GM18526 (cell line): ENCODE results near the gene RTP4.

Experiments
- POLR2A ChIP-seq: IDR thresholded peaks from 3 replicates; pipeline ENCODE4 v1.6.1; 2011; ENCODE audit not compliant: insufficient read length; ENCODE audit errors: extremely low read depth

Gene RTP4

DNA sequence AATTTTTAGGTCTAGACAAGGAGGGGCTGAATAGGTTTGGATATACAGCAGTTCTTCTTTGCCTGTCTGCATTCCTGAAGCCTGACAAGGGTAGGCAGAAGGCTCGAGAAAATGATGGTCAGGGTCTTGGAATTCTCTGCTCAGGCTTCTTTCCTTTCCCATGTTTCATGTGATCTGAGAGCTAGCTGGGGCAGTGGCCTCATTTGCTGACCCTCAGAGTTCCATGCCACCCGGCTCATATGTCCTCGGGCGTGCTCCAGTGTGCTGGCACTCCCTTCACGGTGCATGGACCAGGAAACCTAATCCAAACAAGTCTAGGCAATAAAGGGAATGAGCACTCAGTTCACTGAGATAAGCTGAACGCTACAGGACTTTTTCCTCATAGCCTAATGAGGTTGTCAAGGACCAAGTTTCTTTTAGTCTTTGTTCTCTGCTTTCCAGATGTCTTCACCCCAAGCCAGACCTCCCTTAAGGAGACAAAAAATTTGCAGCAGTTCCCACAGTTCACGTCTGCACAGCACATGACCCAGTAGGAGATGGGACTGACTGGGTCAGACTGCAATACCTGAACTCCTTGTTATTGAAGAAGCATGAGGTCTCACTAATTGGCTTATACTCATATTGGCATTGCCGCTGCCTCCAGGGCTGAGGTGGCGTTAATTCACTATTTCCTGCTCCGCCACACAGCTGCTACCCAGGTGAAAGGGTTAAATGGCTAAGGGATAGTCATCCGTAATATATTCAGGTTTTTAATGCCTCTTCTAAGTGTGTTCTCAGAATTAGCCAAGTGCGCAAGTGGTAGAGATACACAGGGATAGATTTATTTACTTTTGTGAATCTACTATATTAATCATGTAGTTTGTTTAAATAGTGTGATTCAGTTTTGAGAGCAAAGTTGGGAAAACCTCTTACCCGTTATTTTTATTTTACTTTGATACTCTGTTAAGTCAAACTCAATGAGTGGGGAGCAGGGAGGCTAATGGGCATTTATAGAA lies 15.3 kb upstream of the RTP4 start:
- TF ChIP-seq POLR2A: no peak

DNA sequence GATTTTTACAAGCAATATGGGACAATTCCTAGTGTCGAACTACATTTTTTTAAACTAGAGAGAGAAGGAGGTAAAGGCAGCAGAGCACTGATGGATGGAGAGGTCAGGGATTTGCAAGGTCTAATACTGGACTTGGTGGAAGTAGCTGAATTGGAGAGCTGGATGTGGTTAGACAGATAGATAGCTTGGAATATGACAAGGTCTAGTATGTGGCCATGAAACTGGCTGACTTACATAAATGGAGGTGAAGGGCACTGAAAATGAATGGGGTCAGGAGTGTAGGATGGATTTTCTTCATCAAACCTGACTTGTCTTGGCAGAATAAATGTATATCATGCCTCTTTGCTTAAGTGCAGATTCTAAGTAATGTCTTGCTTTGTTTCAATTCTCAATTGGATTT lies 10.1 kb upstream of the RTP4 start:
- TF ChIP-seq POLR2A: no peak

DNA sequence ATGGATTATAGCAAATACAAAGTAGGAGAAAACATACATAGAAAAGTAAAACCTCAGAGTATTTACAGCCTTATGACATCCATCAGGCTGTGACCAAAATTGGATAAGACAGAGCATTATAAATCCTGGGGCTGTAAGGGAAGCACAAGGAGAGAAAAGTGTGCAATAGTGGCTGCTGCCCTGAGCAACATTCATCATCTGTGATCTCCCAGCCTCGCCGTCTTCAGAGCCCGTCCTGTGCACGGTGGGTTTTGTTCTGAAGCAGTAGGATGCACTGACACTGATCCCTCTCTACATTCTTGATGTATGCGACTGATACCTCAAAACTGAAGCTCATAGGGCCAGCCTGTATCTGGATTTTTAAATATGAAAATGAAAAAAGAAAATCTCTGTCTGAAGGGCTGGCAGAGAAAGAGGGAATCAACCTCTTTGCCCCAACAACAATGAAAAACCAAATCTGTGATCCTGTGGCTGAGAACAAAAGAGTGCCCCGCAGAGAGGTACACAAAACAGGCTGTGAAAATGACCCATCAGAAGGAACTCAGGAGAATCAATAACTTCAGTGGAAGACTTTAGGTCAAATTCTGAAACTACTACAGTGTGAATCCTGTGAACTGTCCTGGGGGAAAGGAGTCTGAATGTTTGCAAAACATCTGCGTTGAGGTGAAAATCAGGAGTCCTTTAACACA lies 8.2 kb upstream of the RTP4 start:
- TF ChIP-seq POLR2A: no peak

DNA sequence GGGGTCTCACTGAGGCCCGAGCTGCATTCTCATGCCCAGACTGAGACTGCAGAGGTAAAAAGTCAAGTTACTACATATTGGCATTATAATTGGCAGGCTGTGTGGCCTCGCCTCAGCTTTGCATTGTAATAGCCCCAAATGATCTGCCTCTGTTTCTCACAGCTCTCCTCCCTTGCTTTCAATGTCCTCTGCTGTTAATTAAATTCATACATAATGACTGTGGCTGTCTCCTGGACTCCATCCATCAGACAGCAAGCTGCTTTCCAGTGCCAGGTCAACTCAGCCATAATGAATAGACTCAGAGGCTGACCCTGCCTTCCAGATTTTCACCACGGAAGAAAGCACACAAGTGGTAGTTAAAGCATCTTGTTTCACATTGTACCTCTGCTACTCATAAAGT lies 7.6 kb upstream of the RTP4 start:
- TF ChIP-seq POLR2A: no peak

DNA sequence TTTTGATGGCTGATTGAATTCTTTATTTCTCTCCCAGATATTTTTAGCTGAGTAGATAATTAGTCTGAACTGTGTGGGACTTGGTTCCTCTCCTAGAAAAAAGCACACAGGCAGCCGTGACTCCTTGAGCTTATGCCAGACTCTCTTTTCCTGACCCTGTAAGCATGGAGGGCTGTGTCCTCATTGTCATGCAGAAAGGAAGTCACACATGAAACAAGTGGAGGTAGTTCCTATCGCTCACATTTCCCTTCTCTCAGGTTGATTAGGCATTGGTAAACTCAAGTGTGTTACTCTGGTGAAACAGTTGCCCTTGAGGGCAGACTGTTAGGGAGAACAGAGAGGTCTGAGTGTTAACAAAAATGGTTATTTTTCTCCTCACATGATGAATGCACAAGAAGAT lies 6.3 kb upstream of the RTP4 start:
- TF ChIP-seq POLR2A: no peak

DNA sequence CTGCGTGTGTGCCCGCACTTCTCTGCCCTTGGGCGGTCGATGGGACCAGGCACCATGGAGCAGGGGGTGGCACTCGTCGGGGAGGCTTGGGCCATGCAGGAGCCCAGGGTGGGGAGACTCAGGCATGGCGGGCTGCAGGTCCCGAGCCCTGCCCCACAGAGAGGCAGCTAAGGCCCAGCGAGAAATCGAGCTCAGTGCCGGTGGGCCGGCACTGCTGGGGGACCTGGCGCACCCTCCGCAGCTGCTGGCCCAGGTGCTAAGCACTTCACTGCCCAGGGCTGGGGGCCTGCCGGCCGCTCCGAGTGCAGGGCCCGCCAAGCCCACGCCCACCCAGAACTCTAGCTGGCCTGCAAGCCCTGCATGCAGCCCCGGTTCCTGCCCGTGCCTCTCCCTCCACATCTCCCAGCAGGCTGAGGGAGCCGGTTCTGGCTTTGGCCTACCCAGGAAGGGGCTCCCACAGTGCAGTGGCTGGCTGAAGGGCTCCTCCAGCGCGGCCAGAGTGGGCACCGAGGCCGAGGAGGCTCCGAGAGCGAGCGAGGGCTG lies 553 bp upstream of the RTP4 start:
- TF ChIP-seq POLR2A: no peak

DNA sequence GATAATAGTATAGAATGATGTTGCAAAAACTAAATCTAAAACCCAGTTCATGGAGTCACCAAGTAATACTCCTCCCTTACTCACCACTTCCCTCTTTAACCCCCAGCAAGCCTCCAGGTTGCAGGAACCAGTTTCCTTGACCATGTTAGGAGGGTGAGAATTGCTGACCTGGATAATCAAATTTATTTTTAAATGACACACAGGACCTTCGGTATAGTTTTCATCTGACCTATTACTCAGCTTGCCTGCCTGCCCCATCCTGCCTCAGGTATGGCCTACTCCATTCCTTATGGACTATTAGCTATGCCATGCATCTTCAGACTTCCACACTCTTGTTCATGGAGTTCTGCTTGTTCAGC lies 883 bp downstream of the RTP4 start:
- no peak for TF ChIP-seq POLR2A

DNA sequence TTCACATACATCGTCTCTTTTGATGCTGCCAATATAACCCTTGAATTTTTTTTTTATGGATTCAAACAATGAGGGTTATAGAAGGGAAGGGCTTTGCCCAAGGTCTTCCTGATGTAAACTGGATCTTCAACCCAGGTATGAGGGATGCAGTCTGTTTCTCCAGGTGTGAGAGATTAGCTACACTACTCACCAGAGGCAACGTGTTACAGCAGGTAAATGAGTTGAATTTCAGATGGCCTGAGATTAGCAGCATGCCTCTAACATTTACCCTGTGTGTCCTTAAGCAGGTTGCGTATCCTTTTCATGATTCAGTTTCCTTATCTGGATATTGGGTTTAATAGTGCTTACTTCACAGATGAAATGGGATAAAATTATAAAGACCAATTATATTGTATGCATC lies 1.9 kb downstream of the RTP4 start:
- no peak for TF ChIP-seq POLR2A

DNA sequence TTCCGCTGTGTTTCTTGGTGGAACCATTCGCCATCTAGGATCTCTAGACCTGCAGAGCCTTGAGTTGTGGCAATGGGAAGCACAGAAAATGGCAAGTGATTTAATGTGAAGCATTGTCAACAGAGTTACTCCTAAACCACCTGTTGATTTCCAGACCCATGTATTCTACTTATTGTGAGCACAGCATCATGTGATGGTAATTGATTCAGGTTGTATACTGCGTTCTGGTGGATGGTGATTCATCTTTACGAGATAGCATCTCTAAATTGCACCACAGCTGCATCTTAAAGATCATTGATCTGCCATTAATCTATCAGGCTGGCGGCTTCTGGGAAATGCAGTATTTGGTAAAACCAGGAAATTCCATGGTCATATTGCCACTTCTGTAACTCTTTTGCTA lies 7.4 kb downstream of the RTP4 start:
- TF ChIP-seq POLR2A: no peak

DNA sequence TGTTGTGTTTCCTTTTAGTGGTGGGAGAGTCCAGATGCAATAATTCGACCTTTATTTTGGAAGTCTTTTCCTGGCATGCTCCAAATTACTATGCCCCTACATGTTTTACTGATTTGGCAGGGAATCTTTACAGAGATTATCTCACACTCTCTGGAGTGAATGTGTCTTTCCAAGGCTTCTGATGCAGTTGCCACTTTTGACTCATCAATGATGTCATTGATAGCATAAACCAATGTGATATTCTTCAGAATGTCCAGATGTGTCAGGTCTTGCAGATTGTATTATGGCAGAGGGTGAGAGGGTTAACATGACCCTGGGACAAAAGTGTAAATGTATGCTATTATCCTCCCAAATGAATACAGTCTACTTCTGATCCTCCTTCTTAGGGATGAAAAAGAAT lies 9.7 kb downstream of the RTP4 start:
- no peak for TF ChIP-seq POLR2A

DNA sequence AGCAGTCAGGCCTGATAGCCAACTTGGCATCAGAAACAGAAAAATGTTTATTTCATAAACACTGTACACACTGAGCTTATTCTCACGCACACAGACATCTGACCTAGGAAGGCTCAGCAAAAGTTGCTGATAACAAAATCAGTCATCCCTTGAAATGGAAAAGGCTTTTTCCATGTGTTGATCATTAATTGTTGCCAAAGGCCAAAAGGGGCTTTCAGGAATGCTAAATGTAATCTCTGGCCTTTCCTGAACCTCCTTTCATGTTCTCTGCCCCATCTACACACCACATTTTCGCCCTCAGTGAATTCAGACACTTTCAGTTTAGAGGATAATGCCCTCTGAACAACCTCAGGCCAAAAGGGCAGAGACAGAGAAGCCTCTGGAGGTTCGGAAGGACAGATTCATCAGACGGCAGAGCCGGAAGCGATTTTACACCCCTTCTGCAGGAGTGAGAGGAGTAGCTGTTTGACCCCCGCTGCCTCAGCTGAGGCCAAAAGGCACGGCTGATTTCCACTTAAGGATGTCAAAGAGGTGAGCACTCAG lies 14.5 kb downstream of the RTP4 start:
- TF ChIP-seq POLR2A: no peak

DNA sequence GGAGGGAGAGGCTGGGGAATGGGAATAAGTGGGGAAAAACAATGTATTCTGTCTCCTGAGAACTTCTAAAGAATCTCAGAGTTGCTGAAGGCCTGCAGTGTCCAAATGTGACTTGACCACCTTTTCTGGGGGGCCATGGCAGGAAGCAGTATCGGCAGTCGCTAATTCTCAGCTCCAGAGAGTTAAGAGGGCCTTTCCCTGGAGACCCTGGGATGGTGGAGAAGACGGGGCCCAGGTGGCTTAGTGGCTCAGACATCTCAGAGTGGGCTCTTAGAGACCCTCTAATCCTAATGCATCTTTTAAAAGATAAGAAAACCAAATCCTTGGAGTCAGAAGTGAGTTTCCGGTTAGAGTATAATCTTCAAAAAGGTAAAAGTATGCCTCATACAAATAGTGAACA lies 15.1 kb downstream of the RTP4 start:
- no peak for TF ChIP-seq POLR2A

DNA sequence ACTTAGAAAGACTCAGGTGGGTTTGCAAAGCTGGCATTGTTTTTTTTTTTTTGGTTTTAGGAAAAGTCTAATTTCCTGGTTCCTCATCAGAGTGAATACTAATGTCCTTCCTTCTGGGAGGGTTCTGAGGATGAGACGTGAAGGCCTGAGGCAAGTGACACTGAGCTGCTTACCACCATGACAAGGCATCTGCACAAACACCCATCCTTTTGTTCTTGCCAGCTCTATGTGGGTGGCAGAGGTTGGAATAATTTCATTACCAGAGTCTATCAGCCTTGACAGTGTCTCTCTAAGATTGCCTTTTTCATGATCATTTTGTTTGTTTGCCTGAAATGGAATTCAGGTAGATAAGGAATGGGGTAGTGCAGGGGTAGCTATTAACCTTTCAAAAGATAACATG lies 17.1 kb downstream of the RTP4 start:
- TF ChIP-seq POLR2A: no peak

DNA sequence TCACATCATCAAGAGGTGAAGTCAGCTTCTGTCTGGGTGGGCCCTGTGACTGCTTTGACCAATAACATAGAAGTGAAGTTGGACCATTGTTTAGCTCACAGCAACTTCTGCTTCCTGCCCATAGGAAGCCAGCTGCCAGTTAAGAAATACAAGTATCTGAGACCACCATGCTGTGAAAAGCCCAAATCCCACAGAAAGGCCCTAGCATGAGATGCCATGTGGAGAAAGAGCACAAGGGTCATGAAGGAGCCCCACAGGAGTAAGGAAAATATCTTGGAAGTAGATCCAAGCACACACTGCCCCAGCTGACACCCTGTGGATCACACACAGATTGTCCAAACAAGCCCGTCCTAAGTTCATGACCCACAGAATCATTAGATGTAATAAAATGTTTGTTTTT lies 28.5 kb downstream of the RTP4 start:
- no peak for TF ChIP-seq POLR2A

DNA sequence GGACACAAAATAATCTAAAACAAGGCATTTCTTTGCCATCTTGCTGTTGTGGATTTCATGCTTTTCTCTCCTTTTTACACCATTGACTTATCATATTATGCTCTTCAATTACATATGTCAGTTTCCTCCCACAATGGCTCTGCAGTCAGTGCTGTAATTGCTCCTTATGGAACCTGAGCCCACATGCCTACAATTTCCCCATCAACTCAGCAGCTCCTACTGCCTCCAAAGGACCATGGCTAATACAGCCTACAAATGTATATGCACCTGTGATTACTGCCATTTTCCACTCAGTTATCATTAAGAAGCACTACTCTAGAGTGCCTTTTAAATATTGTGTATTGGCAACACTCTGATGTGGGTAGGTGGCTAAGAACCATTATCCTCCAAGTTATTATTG lies 30.8 kb downstream of the RTP4 start:
- no peak for TF ChIP-seq POLR2A

DNA sequence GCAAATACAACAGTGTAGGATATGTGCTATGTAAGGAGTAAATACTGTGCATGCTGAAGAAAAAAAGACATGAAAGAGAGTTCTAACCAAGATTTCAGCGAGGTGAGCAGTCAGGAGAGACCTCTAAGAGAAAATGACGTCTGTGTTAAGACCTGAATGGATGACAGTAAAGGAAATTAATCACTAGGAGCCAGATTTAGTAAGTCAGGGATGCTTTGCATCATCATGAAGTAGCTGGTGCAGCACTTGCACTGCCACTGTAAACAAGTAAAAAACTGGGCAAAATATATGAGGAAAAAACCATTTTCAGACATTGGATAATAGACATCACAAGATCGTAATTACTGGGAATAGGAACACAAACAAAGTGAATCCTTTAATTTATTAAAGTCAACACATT lies 32.6 kb downstream of the RTP4 start:
- no peak for TF ChIP-seq POLR2A
